ENCODE data around the gene CDR2. TPM values are rescaled to one million over a fixed set of nuclear protein-coding genes. Genes with fewer than 3 reads are reported as not detected.
"Not testable (repeated sequence)": the region's sequence is repeated elsewhere in the genome, so short reads cannot be mapped to it uniquely, and the experiment has no call there.

Gene CDR2
- total RNA-seq, 1 donor from 2014 or later: 28.0 TPM

DNA sequence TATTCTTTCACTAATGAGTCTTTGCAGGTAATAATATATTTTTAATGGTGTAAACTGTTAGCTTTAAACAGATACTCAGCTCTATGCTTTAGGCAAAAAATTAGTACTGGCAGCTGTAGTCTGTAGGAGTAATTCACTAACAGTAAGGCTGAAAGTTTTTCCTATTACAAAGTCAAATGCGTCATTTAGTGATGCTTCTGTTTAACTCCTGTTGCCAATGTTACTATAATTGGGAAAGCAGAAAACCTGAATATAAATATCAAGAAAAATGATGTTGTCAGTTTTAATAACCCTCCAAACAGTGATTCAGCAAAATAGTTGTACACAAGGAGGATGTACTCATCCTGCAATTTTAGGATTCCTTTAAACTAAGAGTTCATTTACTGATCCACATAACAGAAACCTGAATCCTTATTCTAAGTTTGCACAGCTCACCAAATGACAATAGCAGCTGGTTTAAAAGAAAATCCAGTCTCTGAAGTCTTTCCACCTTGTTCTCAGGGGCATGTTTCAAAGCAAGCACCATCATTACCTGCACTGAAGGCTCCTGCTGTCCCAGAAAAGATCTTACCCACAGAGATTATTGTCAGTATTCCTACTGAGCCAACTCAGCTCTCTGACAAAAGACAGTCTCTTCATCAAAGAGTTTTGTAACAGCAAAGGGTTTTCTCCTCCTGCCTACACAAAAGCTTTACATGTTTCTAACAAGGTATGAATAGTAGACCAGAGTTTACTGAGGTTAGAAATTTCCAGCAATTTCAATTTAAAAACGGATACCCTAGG is 4.2 kb downstream of the CDR2 start:
- no peak overlapping the region for H3K4me3 Mint-ChIP-seq
- Histone ChIP-seq H3F3A (ENCODE audit: low read depth) (peaks cover 29% of the 10 kb centered on the region), H3K9me3 (ENCODE audit: low read depth) (no peaks in the 10 kb centered on the region), H3K27me3 (peaks cover 10% of the 10 kb centered on the region), H2AFZ (replicated peaks) (no peak overlapping the region), H3K9ac (no peak overlapping the region), H3K27ac (peak overlapping the region; percentile 54), H3K4me2 (peak overlapping the region; percentile 48), H4K20me1 (ENCODE audit: low read depth) (peaks cover 58% of the 10 kb centered on the region), H3K4me3 (no peak overlapping the region), H3K4me1 (peaks cover 30% of the 10 kb centered on the region), H3K36me3 (no peaks in the 10 kb centered on the region), H3K79me2 (ENCODE audit: low read depth) (peaks cover 79% of the 10 kb centered on the region)
- peak; percentile 18 for DNase-seq (ENCODE audit: low spot score)
- no peaks in the 10 kb centered on the region for H3K36me3 Mint-ChIP-seq
- H3K27ac Mint-ChIP-seq: no peak overlapping the region
- no peaks in the 10 kb centered on the region for H3K9me3 Mint-ChIP-seq
- peaks cover 28% of the 10 kb centered on the region for H3K4me1 Mint-ChIP-seq
- TF ChIP-seq EZH2phosphoT487 (IDR thresholded peaks at IDR 0.05) (no peak), EZH2 (IDR thresholded peaks at IDR 0.05) (no peak)
- TF ChIP-seq, protein P1, sequence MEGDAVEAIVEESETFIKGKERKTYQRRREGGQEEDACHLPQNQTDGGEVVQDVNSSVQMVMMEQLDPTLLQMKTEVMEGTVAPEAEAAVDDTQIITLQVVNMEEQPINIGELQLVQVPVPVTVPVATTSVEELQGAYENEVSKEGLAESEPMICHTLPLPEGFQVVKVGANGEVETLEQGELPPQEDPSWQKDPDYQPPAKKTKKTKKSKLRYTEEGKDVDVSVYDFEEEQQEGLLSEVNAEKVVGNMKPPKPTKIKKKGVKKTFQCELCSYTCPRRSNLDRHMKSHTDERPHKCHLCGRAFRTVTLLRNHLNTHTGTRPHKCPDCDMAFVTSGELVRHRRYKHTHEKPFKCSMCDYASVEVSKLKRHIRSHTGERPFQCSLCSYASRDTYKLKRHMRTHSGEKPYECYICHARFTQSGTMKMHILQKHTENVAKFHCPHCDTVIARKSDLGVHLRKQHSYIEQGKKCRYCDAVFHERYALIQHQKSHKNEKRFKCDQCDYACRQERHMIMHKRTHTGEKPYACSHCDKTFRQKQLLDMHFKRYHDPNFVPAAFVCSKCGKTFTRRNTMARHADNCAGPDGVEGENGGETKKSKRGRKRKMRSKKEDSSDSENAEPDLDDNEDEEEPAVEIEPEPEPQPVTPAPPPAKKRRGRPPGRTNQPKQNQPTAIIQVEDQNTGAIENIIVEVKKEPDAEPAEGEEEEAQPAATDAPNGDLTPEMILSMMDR (IDR thresholded peaks at IDR 0.05): no peak
- H3K27me3 Mint-ChIP-seq (ENCODE audit: insufficient read depth, low read depth): peaks cover 4% of the 10 kb centered on the region

DNA sequence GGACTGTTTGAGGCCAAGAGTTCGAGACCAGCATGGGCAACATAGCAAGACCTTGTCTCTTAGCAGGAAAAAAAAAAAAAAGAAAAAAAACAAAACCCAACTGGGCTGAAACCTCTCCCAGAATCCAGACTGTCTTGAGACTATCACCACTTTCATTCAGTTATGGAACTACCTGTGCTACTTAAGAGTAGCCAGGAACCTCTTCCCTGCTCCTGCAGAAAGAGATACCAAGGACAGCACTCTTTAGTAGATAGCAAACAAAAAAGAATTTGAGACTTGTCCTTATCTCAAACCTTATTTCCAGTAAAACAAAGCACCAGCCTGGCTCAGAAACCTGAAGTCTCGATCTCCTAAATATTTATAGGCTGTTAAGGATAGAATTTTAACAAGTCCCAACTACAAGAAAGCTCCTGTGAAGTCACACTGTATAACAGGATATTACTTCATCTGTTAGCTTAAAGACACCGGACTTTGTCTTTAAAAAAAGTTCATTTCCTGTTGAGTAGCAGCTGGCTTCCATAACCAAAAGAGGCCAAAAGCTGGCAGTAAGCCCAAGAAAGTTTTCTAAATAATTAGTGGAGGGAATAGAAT is 5.1 kb downstream of the CDR2 start:
- peaks cover 5% of the 10 kb centered on the region for H3K36me3 Mint-ChIP-seq
- H3K4me3 Mint-ChIP-seq: no peak overlapping the region
- H2AFZ ChIP-seq (replicated peaks): no peak overlapping the region
- DNase-seq (ENCODE audit: low spot score): no peak
- no peak overlapping the region for H3K4me2 ChIP-seq
- H3K27ac Mint-ChIP-seq: no peak overlapping the region
- no peaks in the 10 kb centered on the region for H3K9me3 Mint-ChIP-seq
- H3K36me3 ChIP-seq: no peaks in the 10 kb centered on the region
- no peak overlapping the region for H3K27ac ChIP-seq
- no peaks in the 10 kb centered on the region for H3K9me3 ChIP-seq (ENCODE audit: low read depth)
- no peak overlapping the region for H3K9ac ChIP-seq
- H4K20me1 ChIP-seq (ENCODE audit: low read depth): peaks cover 58% of the 10 kb centered on the region
- TF ChIP-seq EZH2 (IDR thresholded peaks at IDR 0.05) (no peak), EZH2phosphoT487 (IDR thresholded peaks at IDR 0.05) (no peak)
- TF ChIP-seq, protein P1 (IDR thresholded peaks at IDR 0.05): no peak
- H3K4me1 ChIP-seq: peaks cover 30% of the 10 kb centered on the region
- H3F3A ChIP-seq (ENCODE audit: low read depth): peaks cover 23% of the 10 kb centered on the region
- H3K4me3 ChIP-seq: no peak overlapping the region
- peaks cover 6% of the 10 kb centered on the region for H3K27me3 ChIP-seq
- peaks cover 28% of the 10 kb centered on the region for H3K4me1 Mint-ChIP-seq
- peaks cover 2% of the 10 kb centered on the region for H3K27me3 Mint-ChIP-seq (ENCODE audit: insufficient read depth, low read depth)
- peaks cover 80% of the 10 kb centered on the region for H3K79me2 ChIP-seq (ENCODE audit: low read depth)

DNA sequence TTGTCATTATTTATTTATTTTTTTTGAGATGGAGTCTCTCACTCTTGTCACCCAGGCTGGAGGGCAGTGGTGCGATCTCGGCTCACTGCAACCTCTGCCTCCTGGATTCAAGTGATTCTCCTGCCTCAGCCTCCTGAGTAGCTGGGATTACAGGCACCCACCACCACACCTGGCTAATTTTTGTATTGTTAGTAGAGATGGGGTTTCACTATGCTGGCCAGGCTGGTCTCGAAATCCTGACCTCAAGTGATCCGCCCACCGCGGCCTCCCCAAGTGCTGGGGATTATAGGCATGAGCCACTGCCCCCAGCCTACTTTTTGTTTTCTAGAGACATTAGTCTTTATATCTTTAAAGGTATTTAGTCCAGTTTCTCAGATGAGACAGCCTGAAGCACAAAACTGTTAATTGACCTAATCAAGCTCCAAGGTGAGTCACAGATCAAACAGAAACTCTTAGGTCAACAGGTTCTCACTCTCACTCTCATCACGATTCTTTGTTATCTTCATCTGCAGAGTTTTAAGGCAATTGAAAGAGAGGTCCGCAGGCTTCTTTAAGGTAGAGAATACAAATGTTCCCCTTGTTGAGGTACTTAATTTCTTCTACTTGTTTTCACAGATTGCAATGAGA is 6.1 kb downstream of the CDR2 start:
- Histone ChIP-seq H3F3A (ENCODE audit: low read depth) (peaks cover 20% of the 10 kb centered on the region), H3K79me2 (ENCODE audit: low read depth) (peaks cover 75% of the 10 kb centered on the region), H4K20me1 (ENCODE audit: low read depth) (peaks cover 56% of the 10 kb centered on the region), H3K4me1 (peaks cover 29% of the 10 kb centered on the region)
- H3K27ac Mint-ChIP-seq; DNase-seq (ENCODE audit: low spot score); H3K36me3 ChIP-seq; H3K27me3 Mint-ChIP-seq (ENCODE audit: insufficient read depth, low read depth); H3K4me3 Mint-ChIP-seq; H3K9ac ChIP-seq; H2AFZ ChIP-seq (replicated peaks); H3K9me3 ChIP-seq (ENCODE audit: low read depth); H3K9me3 Mint-ChIP-seq; H3K4me2 ChIP-seq; H3K36me3 Mint-ChIP-seq; H3K27ac ChIP-seq; H3K27me3 ChIP-seq; H3K4me3 ChIP-seq: not testable (repeated sequence)
- H3K4me1 Mint-ChIP-seq: peaks cover 25% of the 10 kb centered on the region

Measured in neural progenitor cell (in vitro differentiated cells).